Activated T-helper 1 cell treated with anti-CD3 and anti-CD28 coated beads, Interleukin-12 subunit alpha, Interleukin-12 subunit beta, Interleukin-2, Interleukin-4 antibody, amounts not matched to agents 30 ng/mL and 10 ng/mL and 1 ng/mL, durations not matched to agents 14 hours and 24 hours and 36 hours (primary cell): ENCODE measurements around the gene HTR1E. TPM values are rescaled to one million over a fixed set of nuclear protein-coding genes. Genes with fewer than 3 reads are reported as not detected.

Source experiments
- DNase-seq: peaks from one replicate; pipeline ENCODE4 v3.0.0; 2021; ENCODE audit warnings: low spot score
- H3K27ac Mint-ChIP-seq: one replicate; pipeline ENCODE4 v1.8.0; 2021; ENCODE audit warnings: mild to moderate bottlenecking, mixed read lengths
- H3K27me3 Mint-ChIP-seq: one replicate; pipeline ENCODE4 v1.8.0; 2022; ENCODE audit warnings: mild to moderate bottlenecking, moderate library complexity, mixed read lengths; ENCODE audit not compliant: insufficient read depth
- H3K36me3 Mint-ChIP-seq: one replicate; pipeline ENCODE4 v1.8.0; 2021; ENCODE audit warnings: low read depth, mixed read lengths
- H3K4me1 Mint-ChIP-seq: one replicate; pipeline ENCODE4 v1.8.0; 2021; ENCODE audit warnings: low read depth, mixed read lengths
- H3K4me3 Mint-ChIP-seq: one replicate; pipeline ENCODE4 v1.8.0; 2021; ENCODE audit warnings: mild to moderate bottlenecking, moderate library complexity, mixed read lengths
- H3K9me3 Mint-ChIP-seq: one replicate; pipeline ENCODE4 v1.8.0; 2021; ENCODE audit warnings: mixed read lengths
- intact Hi-C: fragments of 100-400 bp; cut with micrococcal nuclease; formaldehyde crosslinking; loops from one replicate; pipeline ENCODE4 v1.15.1; 2024
- total RNA-seq: library from RNA; stranded (reverse); gene quantifications from 2 replicates; pipeline ENCODE4 v1.2.3, GENCODE V29; 2022

The HTR1E gene
- total RNA-seq, 1 donor from 2014 or later = not detected

- Mint-ChIP-seq H3K4me1 (no peaks in the 10 kb centered on the region), H3K9me3 (no peaks in the 10 kb centered on the region), H3K36me3 (no peaks in the 10 kb centered on the region), H3K27me3 (no peaks in the 10 kb centered on the region), H3K27ac (no peak overlapping the region), H3K4me3 (no peak overlapping the region)
- no peak for DNase-seq
- intact Hi-C loops = no loop called here
These were observed 74.7 kb downstream of the HTR1E start for GRCh38 chr6:87012035-87012434.

GRCh38 chr6:87012743-87013142, 75.4 kb downstream of the HTR1E start:
- H3K36me3 Mint-ChIP-seq = no peaks in the 10 kb centered on the region
- DNase-seq = no peak

GRCh38 chr6:87016772-87017171, 79.4 kb downstream of the HTR1E start:
- H3K9me3 Mint-ChIP-seq = no peaks in the 10 kb centered on the region
- intact Hi-C loops = no loop called here
- H3K27ac Mint-ChIP-seq = no peak overlapping the region
- no peak for DNase-seq
- no peaks in the 10 kb centered on the region for H3K27me3 Mint-ChIP-seq
- H3K4me1 Mint-ChIP-seq = no peaks in the 10 kb centered on the region
- H3K4me3 Mint-ChIP-seq = no peak overlapping the region
- no peaks in the 10 kb centered on the region for H3K36me3 Mint-ChIP-seq

More at GRCh38 chr6:87012743-87013142, 75.4 kb downstream of the HTR1E start:
- Mint-ChIP-seq H3K4me3 (no peak overlapping the region), H3K4me1 (no peaks in the 10 kb centered on the region), H3K27ac (no peak overlapping the region), H3K27me3 (no peaks in the 10 kb centered on the region), H3K9me3 (no peaks in the 10 kb centered on the region)
- intact Hi-C loops = no loop called here

GRCh38 chr6:87027021-87027420, 89.7 kb downstream of the HTR1E start:
- no peak for DNase-seq
- Mint-ChIP-seq H3K36me3 (no peaks in the 10 kb centered on the region), H3K27ac (no peak overlapping the region), H3K4me1 (no peaks in the 10 kb centered on the region), H3K27me3 (peaks cover 3% of the 10 kb centered on the region), H3K4me3 (no peak overlapping the region), H3K9me3 (no peaks in the 10 kb centered on the region)
- intact Hi-C loops = no loop called here

GRCh38 chr6:87029711-87030314, 92.5 kb downstream of the HTR1E start:
- H3K27ac Mint-ChIP-seq = no peak overlapping the region
- H3K36me3 Mint-ChIP-seq = no peaks in the 10 kb centered on the region
- no peak overlapping the region for H3K4me3 Mint-ChIP-seq
- H3K9me3 Mint-ChIP-seq = no peaks in the 10 kb centered on the region
- intact Hi-C loops = no loop called here
- peaks cover 3% of the 10 kb centered on the region for H3K27me3 Mint-ChIP-seq
- H3K4me1 Mint-ChIP-seq = no peaks in the 10 kb centered on the region
- no peak for DNase-seq

GRCh38 chr6:87040729-87041128, 103.4 kb downstream of the HTR1E start:
- no peaks in the 10 kb centered on the region for H3K36me3 Mint-ChIP-seq
- no peak overlapping the region for H3K4me3 Mint-ChIP-seq
- H3K4me1 Mint-ChIP-seq = no peaks in the 10 kb centered on the region
- H3K27me3 Mint-ChIP-seq = peaks cover 1% of the 10 kb centered on the region
- intact Hi-C loops = no loop called here
- H3K9me3 Mint-ChIP-seq = no peaks in the 10 kb centered on the region
- no peak overlapping the region for H3K27ac Mint-ChIP-seq
- no peak for DNase-seq

- Mint-ChIP-seq H3K4me1 (no peaks in the 10 kb centered on the region), H3K36me3 (no peaks in the 10 kb centered on the region), H3K27ac (no peak overlapping the region), H3K4me3 (no peak overlapping the region), H3K9me3 (no peaks in the 10 kb centered on the region), H3K27me3 (no peaks in the 10 kb centered on the region)
- intact Hi-C loops = no loop called here
- DNase-seq = no peak
These were observed 108.3 kb downstream of the HTR1E start for GRCh38 chr6:87045521-87046075.

GRCh38 chr6:87049779-87050178, 112.5 kb downstream of the HTR1E start:
- no peaks in the 10 kb centered on the region for H3K9me3 Mint-ChIP-seq
- no peaks in the 10 kb centered on the region for H3K4me1 Mint-ChIP-seq
- H3K4me3 Mint-ChIP-seq = no peak overlapping the region
- H3K36me3 Mint-ChIP-seq = no peaks in the 10 kb centered on the region
- DNase-seq = no peak
- intact Hi-C loops = no loop called here
- no peak overlapping the region for H3K27ac Mint-ChIP-seq
- H3K27me3 Mint-ChIP-seq = peaks cover 6% of the 10 kb centered on the region

GRCh38 chr6:87053312-87053711, 116.0 kb downstream of the HTR1E start:
- intact Hi-C loops = no loop called here

GRCh38 chr6:87054143-87054833, 117.0 kb downstream of the HTR1E start:
- no peak overlapping the region for H3K27ac Mint-ChIP-seq
- no peaks in the 10 kb centered on the region for H3K36me3 Mint-ChIP-seq
- no peak overlapping the region for H3K4me3 Mint-ChIP-seq
- H3K27me3 Mint-ChIP-seq = peaks cover 12% of the 10 kb centered on the region
- DNase-seq = no peak
- H3K9me3 Mint-ChIP-seq = no peaks in the 10 kb centered on the region
- intact Hi-C loops = no loop called here
- no peaks in the 10 kb centered on the region for H3K4me1 Mint-ChIP-seq

More at GRCh38 chr6:87053312-87053711, 116.0 kb downstream of the HTR1E start:
- H3K27me3 Mint-ChIP-seq = peaks cover 12% of the 10 kb centered on the region
- no peak overlapping the region for H3K27ac Mint-ChIP-seq
- H3K4me1 Mint-ChIP-seq = no peaks in the 10 kb centered on the region
- H3K4me3 Mint-ChIP-seq = no peak overlapping the region
- no peak for DNase-seq
- no peaks in the 10 kb centered on the region for H3K36me3 Mint-ChIP-seq
- H3K9me3 Mint-ChIP-seq = no peaks in the 10 kb centered on the region

- Mint-ChIP-seq H3K27ac (no peak overlapping the region), H3K36me3 (no peaks in the 10 kb centered on the region), H3K4me3 (no peak overlapping the region), H3K9me3 (no peaks in the 10 kb centered on the region), H3K27me3 (peaks cover 8% of the 10 kb centered on the region), H3K4me1 (no peaks in the 10 kb centered on the region)
- DNase-seq = no peak
- intact Hi-C loops = loop anchor here (10.0 kb wide), 1 partner anchor 335 kb away; no protein-coding TSS in a partner anchor
These were observed 122.6 kb downstream of the HTR1E start for GRCh38 chr6:87059943-87060342.

GRCh38 chr6:87065117-87065516, 127.8 kb downstream of the HTR1E start:
- Mint-ChIP-seq H3K36me3 (no peaks in the 10 kb centered on the region), H3K27ac (no peak overlapping the region), H3K27me3 (peaks cover 11% of the 10 kb centered on the region), H3K4me3 (no peak overlapping the region), H3K9me3 (no peaks in the 10 kb centered on the region), H3K4me1 (no peaks in the 10 kb centered on the region)
- DNase-seq = no peak
- intact Hi-C loops = loop anchor here (5.0 to 10.0 kb wide), 2 partner anchors 330 to 1807 kb away; no protein-coding TSS in a partner anchor
